Measurements from ENCODE around the gene FIGN.

The FIGN gene

GRCh38 chr2:163735685-163736432 is at the start of gene FIGN:
Gene FIGN, minus strand, starts transcription at chr2:163736008. Its CDS starts 1,081 bp downstream, at chr2:163734927.
- DNase-seq, result no peak

- DNase-seq, result no peak
These were observed 49.4 kb upstream of the FIGN start for GRCh38 chr2:163785162-163785561.

GRCh38 chr2:163779970-163780597 is 44.3 kb upstream of the FIGN start:
- no peak for DNase-seq

DNA sequence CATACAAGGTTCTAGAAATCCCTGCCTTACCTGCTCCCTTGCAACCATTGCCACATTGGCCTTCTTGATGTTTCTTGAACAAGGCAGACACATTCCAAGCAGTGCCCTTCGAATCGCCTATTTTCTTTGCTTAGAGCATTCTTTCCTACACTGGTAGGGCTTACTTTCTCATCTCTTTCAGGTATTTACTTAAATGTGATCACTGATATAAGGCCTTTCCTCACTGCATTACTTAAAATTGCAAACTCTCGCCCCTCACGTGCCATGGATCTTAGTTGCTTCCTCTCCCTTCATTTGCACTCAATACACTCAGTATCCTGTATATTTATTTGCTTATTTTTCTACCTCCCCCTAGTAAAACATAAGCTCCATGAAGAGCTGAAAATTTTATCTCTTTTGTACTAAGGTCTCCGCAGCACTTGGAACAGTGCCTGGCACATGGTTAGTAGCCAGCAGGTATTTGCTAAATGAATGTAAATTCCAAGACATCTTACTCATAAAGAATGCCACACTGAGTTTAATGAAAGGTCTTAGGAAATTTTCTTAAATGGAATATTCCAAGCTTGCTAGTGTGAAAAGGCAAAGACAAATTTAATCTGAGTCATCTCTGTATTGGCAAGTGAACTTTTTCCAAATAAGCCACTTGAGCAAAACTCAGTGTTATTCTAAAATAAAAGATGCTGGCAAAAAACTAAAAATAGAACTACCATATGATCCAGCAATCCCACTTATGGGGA is 42.4 kb upstream of the FIGN start:
- DNase-seq, result no peak

GRCh38 chr2:163775304-163775703 is 39.5 kb upstream of the FIGN start:
- DNase-seq, result no peak

DNA sequence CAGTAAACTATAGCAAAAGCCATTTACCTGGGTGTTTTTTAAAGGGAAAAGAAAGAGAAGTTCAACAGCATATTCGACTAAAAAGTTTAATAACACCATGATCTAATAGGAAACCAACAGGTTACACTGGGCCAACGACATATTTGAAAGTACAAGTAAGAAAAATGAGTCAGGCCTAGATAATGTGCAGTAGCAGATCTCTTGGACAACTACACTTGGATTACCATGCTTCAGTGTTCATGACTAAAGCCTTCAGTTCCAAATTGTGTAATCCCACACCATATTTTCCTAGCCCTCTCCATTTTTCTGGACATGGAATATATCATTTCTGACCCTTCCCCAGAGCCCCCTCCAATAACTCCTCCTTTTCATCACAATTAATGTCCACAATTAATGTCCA is 39.1 kb upstream of the FIGN start:
- no peak for DNase-seq

DNA sequence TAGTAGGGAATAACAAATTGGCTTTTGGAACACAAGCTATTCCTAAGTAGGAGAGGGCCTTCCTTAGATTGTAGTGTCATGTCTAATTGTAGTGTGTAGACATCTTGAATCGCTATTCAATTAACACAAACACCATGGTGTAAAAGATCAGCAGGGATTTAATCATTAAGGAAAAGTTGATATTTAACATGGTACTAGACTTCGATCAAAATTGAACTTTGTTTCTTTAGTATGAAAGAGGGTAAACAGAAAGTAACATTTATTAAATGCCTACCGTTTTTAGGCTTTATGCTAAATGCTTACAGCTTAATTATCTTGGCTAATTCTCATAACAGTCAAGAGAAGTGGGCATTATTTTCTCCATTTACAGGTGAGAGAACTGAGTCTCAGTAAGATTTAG is 37.5 kb upstream of the FIGN start:
- no peak for DNase-seq

DNA sequence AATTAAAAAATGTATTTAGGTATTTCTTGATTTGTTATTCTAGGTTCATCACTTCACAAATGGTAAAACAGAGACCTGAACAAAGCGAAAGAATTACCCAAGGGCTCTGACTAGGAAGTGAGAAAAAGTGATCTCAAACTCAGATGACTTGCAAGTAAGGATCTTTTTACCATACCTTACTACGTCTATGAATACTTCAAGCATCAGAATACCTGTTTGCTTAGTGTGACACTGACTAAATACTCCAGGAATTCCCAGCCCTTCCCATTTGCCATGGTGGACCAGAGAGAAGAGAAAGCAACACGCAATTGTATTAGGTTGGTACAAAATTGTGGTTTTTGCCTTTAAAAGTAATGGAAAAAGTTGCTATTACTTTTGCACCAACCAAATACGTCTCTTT is 35.8 kb upstream of the FIGN start:
- DNase-seq, result no peak

DNA sequence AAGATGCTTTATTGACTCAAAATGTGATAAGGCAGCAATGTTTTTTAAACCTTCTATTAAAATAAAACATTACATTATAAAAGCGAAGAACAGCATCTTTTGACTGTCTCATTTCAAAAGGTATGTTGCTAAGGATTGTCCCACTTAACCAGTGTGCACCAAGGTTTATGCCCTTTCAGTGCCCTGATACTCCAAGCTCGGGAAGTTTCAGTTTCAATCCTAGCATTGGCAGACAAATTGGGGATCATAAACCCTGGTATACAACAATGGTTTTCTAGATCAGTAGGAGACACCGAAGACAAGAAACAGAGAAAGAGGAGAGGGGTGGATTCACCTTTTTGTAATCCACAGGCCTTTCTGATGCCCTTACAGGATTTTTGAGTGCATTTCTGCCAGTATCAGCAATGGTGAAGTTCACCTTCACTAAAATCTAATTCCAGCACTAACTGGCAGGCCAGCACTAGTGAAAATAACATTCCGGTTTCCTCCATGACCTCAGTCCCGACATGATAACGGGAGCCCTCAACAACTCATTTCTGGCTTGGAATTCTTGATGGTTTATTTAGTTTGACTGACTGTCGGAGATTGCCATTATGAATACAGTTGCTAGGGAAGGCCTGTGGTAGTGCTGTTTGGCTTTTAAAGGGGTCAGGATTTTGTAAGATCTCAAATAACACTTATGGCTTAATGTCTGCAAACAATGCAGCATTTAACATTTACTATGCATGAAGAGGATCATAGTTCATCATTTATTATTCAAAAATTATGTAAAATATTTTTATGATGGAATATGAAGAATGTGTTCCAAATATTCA is 33.3 kb upstream of the FIGN start:
- no peak for DNase-seq

GRCh38 chr2:163767097-163767496 is 31.3 kb upstream of the FIGN start:
- no peak for DNase-seq

DNA sequence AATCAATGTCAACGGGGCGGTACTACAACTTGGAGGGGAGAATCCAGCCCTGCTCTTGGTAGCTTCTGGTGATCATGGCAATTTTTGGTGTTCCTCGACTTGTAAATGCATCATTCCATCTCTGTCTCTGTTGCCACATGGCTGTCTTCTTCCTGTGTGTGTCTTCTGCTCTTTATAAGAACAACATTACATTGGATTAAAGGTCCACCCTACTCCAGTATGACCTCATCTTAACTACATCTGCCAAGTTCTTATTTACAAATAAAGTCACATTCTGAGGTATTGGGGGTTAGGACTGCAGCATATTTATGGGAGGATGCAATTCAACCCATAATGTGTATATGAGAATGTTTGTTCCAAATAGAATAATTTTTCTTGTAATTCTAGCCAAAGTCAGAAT is 28.8 kb upstream of the FIGN start:
- DNase-seq, result no peak

GRCh38 chr2:163759013-163759412 is 23.2 kb upstream of the FIGN start:
- no peak for DNase-seq

DNA sequence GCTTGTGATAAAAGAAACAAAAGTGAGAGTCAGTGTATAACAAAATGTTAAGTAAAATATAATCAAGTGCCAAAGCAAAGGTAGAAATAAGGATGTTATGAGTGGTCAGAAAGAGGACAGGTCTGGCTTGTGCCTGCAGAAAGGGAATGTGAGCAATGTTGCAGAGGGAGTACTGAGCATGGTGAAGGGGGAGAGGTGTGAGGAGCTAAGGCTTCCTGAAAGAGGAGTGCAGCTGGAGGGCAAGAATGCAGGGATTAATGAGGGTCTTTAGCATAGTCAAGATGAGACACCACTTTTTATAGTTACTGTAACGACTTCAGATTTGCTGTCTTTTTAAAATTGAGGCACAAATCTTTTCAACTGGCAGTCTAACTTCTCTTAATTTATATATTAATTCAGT is 22.0 kb upstream of the FIGN start:
- no peak for DNase-seq

- DNase-seq, result no peak
These were observed 20.8 kb upstream of the FIGN start for GRCh38 chr2:163756588-163756987.

- DNase-seq, result no peak
These were observed 19.6 kb upstream of the FIGN start for GRCh38 chr2:163755366-163755765.

DNA sequence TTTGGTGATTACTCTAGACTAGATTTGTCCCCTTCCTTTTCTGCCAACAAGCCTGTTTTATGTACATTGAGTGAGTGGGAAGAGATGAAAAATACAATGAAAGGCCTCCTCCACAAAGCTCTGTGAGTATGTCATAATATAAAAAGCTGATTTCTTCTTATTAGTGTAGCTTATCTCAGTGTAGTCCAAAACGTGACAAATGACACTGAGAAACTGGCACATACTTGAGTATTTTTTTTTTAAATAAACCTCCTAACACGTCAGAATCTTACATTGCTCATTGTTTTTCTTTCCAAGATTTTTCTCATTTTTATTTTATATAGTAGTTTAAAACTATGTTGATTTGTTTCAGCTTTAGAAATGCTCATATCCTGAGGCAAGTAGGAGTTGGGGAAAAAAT is 17.9 kb upstream of the FIGN start:
- DNase-seq, result no peak

DNA sequence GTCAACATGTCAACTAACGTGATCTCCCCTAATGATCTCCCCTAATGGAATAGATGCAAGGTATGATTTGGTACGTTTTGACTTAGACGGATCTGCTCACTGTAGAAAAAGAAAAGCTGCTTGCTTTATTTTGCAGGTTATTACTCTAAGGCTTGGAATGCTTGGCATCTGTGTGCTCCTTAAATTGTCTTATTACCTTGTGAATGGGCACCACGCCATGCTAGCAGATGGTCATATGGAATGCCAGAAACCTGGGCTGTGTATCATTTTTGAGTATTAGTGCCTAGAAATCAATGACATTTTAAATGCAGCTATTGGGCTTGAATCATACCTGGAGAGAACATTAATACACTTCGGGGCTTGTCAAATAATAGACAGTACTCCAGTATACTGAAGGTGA is 16.5 kb upstream of the FIGN start:
- DNase-seq, result no peak

DNA sequence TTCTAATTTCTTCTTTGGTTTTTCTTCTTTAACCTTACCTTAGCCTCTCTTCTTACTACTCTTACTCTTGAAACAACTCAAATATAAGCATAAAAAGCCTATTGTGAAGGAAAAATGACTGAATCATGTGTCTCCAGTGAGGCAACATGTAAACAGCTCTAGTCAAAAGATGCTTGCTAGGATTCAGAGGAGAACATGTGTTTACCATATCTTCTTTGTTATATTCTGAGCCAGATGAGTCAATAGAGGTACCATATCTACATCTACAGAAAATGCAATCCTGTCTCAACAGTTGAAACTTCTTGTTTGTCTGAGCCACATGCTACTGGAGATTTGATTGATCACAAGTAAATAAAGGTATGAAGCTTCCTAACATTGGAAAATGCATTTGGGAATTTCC is 15.9 kb upstream of the FIGN start:
- no peak for DNase-seq

- no peak for DNase-seq
These were observed 12.6 kb upstream of the FIGN start for GRCh38 chr2:163748420-163748819.

- DNase-seq, result no peak
These were observed 5.6 kb upstream of the FIGN start for GRCh38 chr2:163741435-163741834.

GRCh38 chr2:163737563-163737962 is 1.8 kb upstream of the FIGN start:
- DNase-seq, result no peak

DNA sequence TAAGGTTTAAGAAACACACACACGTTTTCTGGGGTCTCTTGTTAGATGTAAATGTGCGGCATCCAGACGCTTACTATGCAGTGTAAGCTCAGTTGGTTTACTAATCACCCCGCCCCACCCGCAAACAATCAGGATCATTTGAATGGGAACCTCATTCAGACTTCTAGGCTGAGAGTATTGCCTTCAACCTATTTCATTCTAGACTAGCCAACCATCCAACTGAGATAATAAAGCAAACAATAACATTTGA is 1.3 kb upstream of the FIGN start:
- no peak for DNase-seq

GRCh38 chr2:163736433-163737189 is 803 bp upstream of the FIGN start:
- no peak for DNase-seq

Data from stimulated activated CD4-positive, alpha-beta T cell treated with anti-CD3 and anti-CD28 coated beads, Interleukin-15, amount 100 ng/mL, for 24 hours (primary cell).